Sigmoid colon (tissue), 7 donors: Measurements from ENCODE around the gene CABLES1. TPM values are rescaled to one million over a fixed set of nuclear protein-coding genes. Genes with fewer than 3 reads are reported as not detected.

Experiments used
- DNase-seq: peaks from one replicate; pipeline ENCODE4 v3.0.0-alpha.2; 2019
- H3K27ac ChIP-seq, 4 donors: fragments of 200-600 bp; sonication (generic); one replicate each; pipeline ENCODE4 v1.5.1; 2016 to 2019; ENCODE audit warnings: mild to moderate bottlenecking in 1 of 4
- H3K27me3 ChIP-seq, 3 donors: fragments of 200-600 bp; sonication (generic); one replicate each; pipeline ENCODE4 v1.5.1; 2019; ENCODE audit warnings: mild to moderate bottlenecking in 1 of 3
- H3K36me3 ChIP-seq, 4 donors: fragments of 200-600 bp; sonication (generic); one replicate each; pipeline ENCODE4 v1.5.1; 2016 to 2019
- H3K4me1 ChIP-seq, 4 donors: fragments of 200-600 bp; sonication (generic); one replicate each; pipeline ENCODE4 v1.5.1; 2017 to 2019
- H3K4me3 ChIP-seq, 4 donors: fragments of 200-600 bp; sonication (generic); one replicate each; pipeline ENCODE4 v1.5.1; 2017 to 2019; ENCODE audit warnings: mild to moderate bottlenecking in 2 of 4, moderate library complexity in 1 of 4
- H3K9me3 ChIP-seq, 4 donors: fragments of 200-600 bp in 3 of 4; sonication (generic) in 3 of 4; one replicate each; pipeline versions ENCODE4 v1.5.1 to v1.6.1; 2013 to 2019
- EP300 ChIP-seq, 4 donors: sonication (generic); formaldehyde crosslinking; IDR thresholded peaks; one replicate each; pipeline ENCODE4 v1.6.1; 2017; ENCODE audit warnings: antibody characterized with exemption in 4 of 4
- POLR2A ChIP-seq, 2 donors: fragments of 450-650 bp; IDR thresholded peaks; one replicate each; pipeline ENCODE4 v1.6.1; 2016; ENCODE audit warnings: antibody characterized with exemption in 2 of 2, mild to moderate bottlenecking in 2 of 2, moderate library complexity in 2 of 2
- POLR2AphosphoS5 ChIP-seq, 4 donors: sonication (generic); formaldehyde crosslinking; IDR thresholded peaks; one replicate each; pipeline ENCODE4 v1.6.1; 2017; ENCODE audit warnings: antibody characterized with exemption in 4 of 4
- WGBS, 2 donors: extraction: QIAGEN DNeasy Blood & Tissue Kit; methylation state at CpG; one replicate each; pipeline ENCODE4 v1.1.7; 2013; 5-methylcytosine and 5-hydroxymethylcytosine counted together
- intact Hi-C: fragments of 100-400 bp; cut with DNase I; formaldehyde crosslinking; loops from one replicate; pipeline ENCODE4 v1.15.1; 2023
- polyA plus RNA-seq, 3 donors: library from polyadenylated mRNA; stranded (reverse); fragments of 200-250 nt; gene quantifications; one replicate each; pipeline ENCODE4 v1.2.3, GENCODE V29; 2013
- total RNA-seq, 4 donors: library from RNA; depleted of rRNA; stranded (reverse); fragments of >200 nt; gene quantifications; one replicate each; pipeline ENCODE4 v1.1.0, GENCODE V29; 2016
- TF ChIP-seq, protein P1 (sequence below), 4 experiments: fragments of 450-650 bp in 3 of 4; fragments of 200-600 bp in 1 of 4; IDR thresholded peaks; one replicate each; pipeline ENCODE4 v1.5.1; 2016 to 2019; ENCODE audit warnings: antibody characterized with exemption in 4 of 4, mild to moderate bottlenecking in 3 of 4, moderate library complexity in 2 of 4
- donor health status: healthy with polysubstance abuse.
- donor health status: Bipolar disorder and iron deficiency.
- donor health status: healthy.

CABLES1 gene
- total and polyA plus RNA-seq, 7 donors = 1.9 to 7.2 (median 3.9) TPM

DNA sequence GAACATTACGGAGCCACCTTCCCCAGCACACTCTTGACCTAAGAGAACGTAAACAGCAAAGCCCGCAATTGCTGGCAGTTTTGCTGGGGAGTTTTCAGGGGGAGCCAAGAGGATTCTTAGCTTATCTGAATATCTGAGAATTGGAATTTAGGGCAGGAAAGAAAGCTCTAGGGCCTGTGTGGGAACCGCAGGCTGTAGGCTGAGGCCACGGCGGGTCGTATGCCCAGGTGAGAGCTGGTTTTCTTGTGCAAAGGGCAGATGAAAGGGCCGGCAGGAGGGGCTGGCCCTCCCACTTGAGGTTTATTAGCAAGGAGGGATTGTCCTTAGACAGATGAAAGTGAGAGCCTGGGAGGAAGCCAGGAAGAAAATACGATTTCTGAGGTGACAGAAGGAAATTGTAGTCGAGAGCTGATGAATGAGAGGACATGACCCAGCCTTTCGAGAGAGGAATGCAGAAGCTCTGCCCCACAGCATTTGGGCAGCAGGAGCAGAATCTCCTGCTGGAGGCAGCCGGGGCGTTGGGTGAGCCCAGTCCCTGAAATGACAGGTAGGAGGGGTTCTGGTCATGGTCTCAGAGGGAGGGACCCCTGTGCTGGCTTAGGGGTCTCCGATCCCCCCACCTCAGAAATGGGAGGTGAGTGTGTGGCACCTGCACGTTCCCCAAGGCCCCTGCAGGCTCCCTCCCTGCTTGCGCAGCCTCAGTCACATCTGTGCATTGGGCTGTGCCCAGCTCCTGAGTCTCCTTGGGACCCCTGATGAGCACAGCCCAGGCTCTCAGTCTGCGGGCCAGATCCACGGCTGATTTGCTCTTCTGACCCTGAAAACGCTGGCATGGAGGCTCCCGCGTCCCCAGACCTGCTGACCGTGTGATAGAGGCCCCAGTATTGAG, 61.1 kb downstream of the CABLES1 start:
- no peak for DNase-seq
- 45 to 71% methylated on average over 22 of the region's 22 CpGs for WGBS, 2 donors
- H3K4me3 ChIP-seq = no peak overlapping the region
- H3K36me3 ChIP-seq = no peaks in the 10 kb centered on the region
- H3K27ac ChIP-seq = no peak overlapping the region
- no peak for TF ChIP-seq POLR2AphosphoS5 (IDR thresholded peaks at IDR 0.05)
- TF ChIP-seq EP300 (IDR thresholded peaks at IDR 0.05) = no peak
- TF ChIP-seq POLR2A (IDR thresholded peaks at IDR 0.05) = no peak
- TF ChIP-seq, protein P1, sequence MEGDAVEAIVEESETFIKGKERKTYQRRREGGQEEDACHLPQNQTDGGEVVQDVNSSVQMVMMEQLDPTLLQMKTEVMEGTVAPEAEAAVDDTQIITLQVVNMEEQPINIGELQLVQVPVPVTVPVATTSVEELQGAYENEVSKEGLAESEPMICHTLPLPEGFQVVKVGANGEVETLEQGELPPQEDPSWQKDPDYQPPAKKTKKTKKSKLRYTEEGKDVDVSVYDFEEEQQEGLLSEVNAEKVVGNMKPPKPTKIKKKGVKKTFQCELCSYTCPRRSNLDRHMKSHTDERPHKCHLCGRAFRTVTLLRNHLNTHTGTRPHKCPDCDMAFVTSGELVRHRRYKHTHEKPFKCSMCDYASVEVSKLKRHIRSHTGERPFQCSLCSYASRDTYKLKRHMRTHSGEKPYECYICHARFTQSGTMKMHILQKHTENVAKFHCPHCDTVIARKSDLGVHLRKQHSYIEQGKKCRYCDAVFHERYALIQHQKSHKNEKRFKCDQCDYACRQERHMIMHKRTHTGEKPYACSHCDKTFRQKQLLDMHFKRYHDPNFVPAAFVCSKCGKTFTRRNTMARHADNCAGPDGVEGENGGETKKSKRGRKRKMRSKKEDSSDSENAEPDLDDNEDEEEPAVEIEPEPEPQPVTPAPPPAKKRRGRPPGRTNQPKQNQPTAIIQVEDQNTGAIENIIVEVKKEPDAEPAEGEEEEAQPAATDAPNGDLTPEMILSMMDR (IDR thresholded peaks at IDR 0.05) = no peak
- no peaks in the 10 kb centered on the region for H3K27me3 ChIP-seq
- intact Hi-C loops = no loop called here
- H3K4me1 ChIP-seq = peaks cover 0 to 10% (median 4%) of the 10 kb centered on the region in 4 donors
- no peaks in the 10 kb centered on the region for H3K9me3 ChIP-seq

DNA sequence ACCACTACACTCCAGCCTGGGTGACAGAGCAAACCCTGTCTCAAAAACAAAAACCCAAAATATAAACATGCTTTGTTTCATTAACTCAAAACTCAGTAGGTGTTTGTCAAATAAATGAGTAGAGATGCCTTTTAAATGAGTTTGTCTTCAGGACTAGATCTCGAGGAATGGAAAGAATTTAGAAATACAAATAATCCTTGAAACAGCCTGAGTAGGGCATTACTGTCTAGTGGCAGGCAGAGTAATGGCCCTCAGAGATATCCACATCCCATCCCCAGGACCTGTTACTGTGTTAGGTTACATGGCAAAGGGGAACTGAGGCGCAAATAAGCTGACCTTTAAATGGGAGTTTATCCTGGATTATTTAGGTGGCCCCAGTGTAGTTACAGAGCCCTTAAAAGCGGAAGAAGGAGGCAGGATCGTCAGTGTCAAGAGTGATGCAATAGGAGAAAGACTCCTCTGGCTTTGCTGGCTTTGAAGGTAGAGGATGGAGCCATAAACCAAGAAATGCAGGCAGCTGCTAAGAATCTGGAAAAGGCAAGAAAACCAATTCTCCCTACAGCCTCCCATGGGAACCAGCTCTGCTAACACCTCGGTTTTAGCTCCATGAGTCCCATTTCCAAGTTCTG, 63.0 kb downstream of the CABLES1 start:
- H3K4me1 ChIP-seq = no peaks in the 10 kb centered on the region
- no peak for DNase-seq

DNA sequence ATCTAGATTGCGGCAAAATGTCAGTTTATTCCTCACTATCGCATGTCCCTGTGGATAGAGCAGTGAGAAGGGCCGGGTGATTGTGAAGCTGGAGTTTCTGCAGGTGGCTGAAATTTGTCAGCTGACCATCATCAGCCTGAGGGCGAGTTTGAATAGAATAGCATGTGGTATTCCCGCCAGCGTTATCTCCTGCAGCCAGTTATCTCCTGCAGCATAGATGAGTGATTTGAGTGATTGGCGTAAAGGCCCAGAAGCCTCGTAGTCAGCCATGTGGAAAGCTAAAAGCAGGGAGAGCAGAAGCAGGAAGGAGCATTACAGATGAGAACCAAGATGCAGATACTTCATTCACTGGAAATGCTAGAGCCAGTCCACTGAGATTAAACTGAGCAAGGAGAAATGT, 65.5 kb downstream of the CABLES1 start:
- 88 to 91% methylated on average over 8 of the region's 8 CpGs for WGBS, 2 donors
- TF ChIP-seq POLR2A (IDR thresholded peaks at IDR 0.05) = no peak
- TF ChIP-seq EP300 (IDR thresholded peaks at IDR 0.05) = no peak
- TF ChIP-seq, protein P1 (IDR thresholded peaks at IDR 0.05) = no peak
- no peak for TF ChIP-seq POLR2AphosphoS5 (IDR thresholded peaks at IDR 0.05)
- H3K4me3 ChIP-seq = no peak overlapping the region
- H3K9me3 ChIP-seq = no peaks in the 10 kb centered on the region
- no peak overlapping the region for H3K27ac ChIP-seq
- intact Hi-C loops = no loop called here
- H3K36me3 ChIP-seq = no peaks in the 10 kb centered on the region
- H3K4me1 ChIP-seq = no peaks in the 10 kb centered on the region
- no peak for DNase-seq
- no peaks in the 10 kb centered on the region for H3K27me3 ChIP-seq

More for the DNA sequence above, 63.0 kb downstream of the CABLES1 start:
- intact Hi-C loops = no loop called here
- no peak for TF ChIP-seq POLR2AphosphoS5 (IDR thresholded peaks at IDR 0.05)
- TF ChIP-seq, protein P1 (IDR thresholded peaks at IDR 0.05) = no peak
- TF ChIP-seq POLR2A (IDR thresholded peaks at IDR 0.05) = no peak
- TF ChIP-seq EP300 (IDR thresholded peaks at IDR 0.05) = no peak
- no peaks in the 10 kb centered on the region for H3K27me3 ChIP-seq
- no peak overlapping the region for H3K27ac ChIP-seq
- no peaks in the 10 kb centered on the region for H3K9me3 ChIP-seq
- H3K36me3 ChIP-seq = no peaks in the 10 kb centered on the region
- WGBS, 2 donors = 89 to 94% methylated on average over 5 of the region's 5 CpGs
- no peak overlapping the region for H3K4me3 ChIP-seq

DNA sequence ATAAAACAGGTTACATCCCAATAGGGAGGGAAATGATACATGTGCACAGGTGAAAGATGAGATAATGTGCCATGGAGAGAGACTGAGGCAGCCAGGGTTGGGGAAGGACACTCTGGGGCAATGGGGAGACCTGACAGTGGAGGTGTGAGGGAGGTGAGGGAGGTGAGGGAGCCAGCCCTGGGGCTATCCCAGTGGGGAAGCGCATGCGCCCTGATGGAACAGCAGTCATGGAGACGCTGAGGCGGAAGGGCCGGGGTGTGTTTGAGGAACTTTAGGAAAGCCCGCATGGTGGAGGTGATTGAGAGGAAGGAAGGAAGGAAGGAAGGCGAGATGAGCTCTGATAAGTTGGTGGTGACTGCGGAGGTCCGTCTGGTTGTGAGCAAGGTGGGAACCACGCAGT, 66.5 kb downstream of the CABLES1 start:
- DNase-seq = no peak
- Histone ChIP-seq H3K36me3 (no peaks in the 10 kb centered on the region), H3K4me1 (no peaks in the 10 kb centered on the region), H3K4me3 (no peak overlapping the region), H3K27ac (no peak overlapping the region), H3K27me3 (no peaks in the 10 kb centered on the region), H3K9me3 (no peaks in the 10 kb centered on the region)
- intact Hi-C loops = no loop called here
- WGBS, 2 donors = 93% methylated on average over 10 of the region's 10 CpGs
- TF ChIP-seq, protein P1 (IDR thresholded peaks at IDR 0.05) = no peak
- TF ChIP-seq POLR2AphosphoS5 (IDR thresholded peaks at IDR 0.05) = no peak
- no peak for TF ChIP-seq EP300 (IDR thresholded peaks at IDR 0.05)
- no peak for TF ChIP-seq POLR2A (IDR thresholded peaks at IDR 0.05)
